ENCODE measurements around the gene LAMP1. TPM values are rescaled to one million over a fixed set of nuclear protein-coding genes. Genes with fewer than 3 reads are reported as not detected.

LAMP1 gene
- total RNA-seq, 3 donors from 2014 or later = 182 to 207 (median 205) TPM

GRCh38 chr13:113292021-113292862, 4.8 kb upstream of the LAMP1 start:
- DNase-seq (no peak), ATAC-seq (no peak)
- no peaks in the 10 kb centered on the region for H3K36me3 ChIP-seq (ENCODE audit: low read depth)
- no peaks in the 10 kb centered on the region for H3K4me1 ChIP-seq (ENCODE audit: low read depth)
- no peaks in the 10 kb centered on the region for H3K9me3 ChIP-seq
- TF ChIP-seq CTCF (IDR thresholded peaks at IDR 0.05) = no peak
- H3K4me3 ChIP-seq = no peak overlapping the region
- intact Hi-C loops (cut with DNase I, micrococcal nuclease) = no loop called here

GRCh38 chr13:113293686-113294085, 3.4 kb upstream of the LAMP1 start:
- no peak overlapping the region for H3K4me3 ChIP-seq
- TF ChIP-seq CTCF (IDR thresholded peaks at IDR 0.05) = no peak
- peaks cover 8% of the 10 kb centered on the region for H3K4me1 ChIP-seq (ENCODE audit: low read depth)
- ATAC-seq (no peak), DNase-seq (no peak)
- H3K9me3 ChIP-seq = no peaks in the 10 kb centered on the region
- intact Hi-C loops (cut with DNase I, micrococcal nuclease) = no loop called here
- no peaks in the 10 kb centered on the region for H3K36me3 ChIP-seq (ENCODE audit: low read depth)

GRCh38 chr13:113295776-113296175, 1.3 kb upstream of the LAMP1 start:
- Histone ChIP-seq H3K4me1 (ENCODE audit: low read depth) (peaks cover 10% of the 10 kb centered on the region), H3K9me3 (no peaks in the 10 kb centered on the region), H3K4me3 (no peak overlapping the region), H3K36me3 (ENCODE audit: low read depth) (no peaks in the 10 kb centered on the region)
- intact Hi-C loops (cut with DNase I, micrococcal nuclease) = no loop called here
- ATAC-seq = no peak
- no peak for DNase-seq
- no peak for TF ChIP-seq CTCF (IDR thresholded peaks at IDR 0.05)

- H3K36me3 ChIP-seq (ENCODE audit: low read depth) = no peaks in the 10 kb centered on the region
- intact Hi-C loops (cut with DNase I, micrococcal nuclease) = no loop called here
- no peaks in the 10 kb centered on the region for H3K9me3 ChIP-seq
- ATAC-seq = peak; percentile 20
- TF ChIP-seq CTCF (IDR thresholded peaks at IDR 0.05) = no peak
- DNase-seq = peak in 2 of 3 donors; percentile 37 to 44
- peak overlapping the region; percentile 66 for H3K4me3 ChIP-seq
- peaks cover 10% of the 10 kb centered on the region for H3K4me1 ChIP-seq (ENCODE audit: low read depth)
These were observed 467 bp downstream of the LAMP1 start for GRCh38 chr13:113297370-113298042.

GRCh38 chr13:113298043-113298945, 1.3 kb downstream of the LAMP1 start:
- H3K4me1 ChIP-seq (ENCODE audit: low read depth) = peaks cover 10% of the 10 kb centered on the region
- intact Hi-C loops (cut with DNase I, micrococcal nuclease) = no loop called here
- no peaks in the 10 kb centered on the region for H3K36me3 ChIP-seq (ENCODE audit: low read depth)
- no peak for ATAC-seq
- no peaks in the 10 kb centered on the region for H3K9me3 ChIP-seq
- peak overlapping the region; percentile 66 for H3K4me3 ChIP-seq
- DNase-seq = no peak
- TF ChIP-seq CTCF (IDR thresholded peaks at IDR 0.05) = no peak

Data from mucosa of descending colon (tissue), 3 donors.